MM.1S (cell line): ENCODE measurements around the gene PLA2R1.

Source experiments
- DNase-seq: peaks from one replicate; pipeline ENCODE4 v3.0.0-alpha.2; 2015
- H2AFZ ChIP-seq: fragments of 300-600 bp; sonication (generic); 2 replicates; pipeline ENCODE4 v1.6.0; 2016; ENCODE audit warnings: antibody characterized with exemption, low read length
- H3F3A ChIP-seq: fragments of 300-600 bp; sonication (generic); 2 replicates; pipeline ENCODE4 v1.6.1; 2016; ENCODE audit warnings: mild to moderate bottlenecking, antibody characterized with exemption, low read length, moderate library complexity, mixed read lengths; ENCODE audit not compliant: insufficient read depth
- H3K27ac ChIP-seq: fragments of 300-600 bp; sonication (generic); 2 replicates; pipeline ENCODE4 v1.5.1; 2016; ENCODE audit warnings: mild to moderate bottlenecking, low read length
- H3K27me3 ChIP-seq: fragments of 300-600 bp; sonication (generic); replicated peaks from 2 replicates; pipeline ENCODE4 v1.6.0; 2016; ENCODE audit warnings: low read length; ENCODE audit not compliant: insufficient read depth
- H3K36me3 ChIP-seq: fragments of 300-600 bp; sonication (generic); replicated peaks from 2 replicates; pipeline ENCODE4 v1.6.1; 2016; ENCODE audit warnings: mild to moderate bottlenecking, low read length, mixed read lengths; ENCODE audit not compliant: insufficient read depth
- H3K4me1 ChIP-seq: fragments of 300-600 bp; sonication (generic); 2 replicates; pipeline ENCODE4 v1.6.1; 2016; ENCODE audit warnings: low read length, mixed read lengths
- H3K4me2 ChIP-seq: fragments of 300-600 bp; sonication (generic); 2 replicates; pipeline ENCODE4 v1.6.0; 2016; ENCODE audit warnings: low read depth, low read length
- H3K4me3 ChIP-seq: fragments of 300-600 bp; sonication (generic); 2 replicates; pipeline ENCODE4 v1.5.1; 2016; ENCODE audit warnings: low read length, mixed read lengths
- H3K79me2 ChIP-seq: fragments of 300-600 bp; sonication (generic); 2 replicates; pipeline ENCODE4 v1.6.1; 2016; ENCODE audit warnings: mixed run types, low read length, mixed read lengths
- H3K9ac ChIP-seq: fragments of 300-600 bp; sonication (generic); 2 replicates; pipeline ENCODE4 v1.6.1; 2016; ENCODE audit warnings: low read length, mixed read lengths
- H3K9me2 ChIP-seq: fragments of 300-600 bp; sonication (generic); replicated peaks from 2 replicates; pipeline ENCODE4 v1.6.1; 2016; ENCODE audit warnings: mild to moderate bottlenecking, low read length, mixed read lengths; ENCODE audit not compliant: insufficient read depth
- H3K9me3 ChIP-seq: fragments of 300-600 bp; sonication (generic); replicated peaks from 2 replicates; pipeline ENCODE4 v1.6.1; 2016; ENCODE audit warnings: mild to moderate bottlenecking, low read length, mixed read lengths; ENCODE audit not compliant: insufficient read depth
- H4K20me1 ChIP-seq: fragments of 300-600 bp; sonication (generic); 2 replicates; pipeline ENCODE4 v1.6.1; 2016; ENCODE audit warnings: mild to moderate bottlenecking, low read length, moderate library complexity, mixed read lengths; ENCODE audit not compliant: insufficient read depth
- EZH2 ChIP-seq: fragments of 300-600 bp; sonication (generic); optimal IDR thresholded peaks from 2 replicates; pipeline ENCODE3; 2017; ENCODE audit warnings: low read depth, mild to moderate bottlenecking, antibody characterized with exemption, low read length, mixed read lengths
- EZH2phosphoT487 ChIP-seq: fragments of 300-600 bp; sonication (generic); IDR thresholded peaks from 2 replicates; pipeline ENCODE4 v1.6.1; 2018; ENCODE audit warnings: antibody characterized with exemption, low read length
- TF ChIP-seq, protein P1 (sequence below): fragments of 300-600 bp; sonication (generic); IDR thresholded peaks from 2 replicates; pipeline ENCODE4 v1.5.1; 2016; ENCODE audit warnings: antibody characterized with exemption, low read length, mixed read lengths

Gene PLA2R1

DNA sequence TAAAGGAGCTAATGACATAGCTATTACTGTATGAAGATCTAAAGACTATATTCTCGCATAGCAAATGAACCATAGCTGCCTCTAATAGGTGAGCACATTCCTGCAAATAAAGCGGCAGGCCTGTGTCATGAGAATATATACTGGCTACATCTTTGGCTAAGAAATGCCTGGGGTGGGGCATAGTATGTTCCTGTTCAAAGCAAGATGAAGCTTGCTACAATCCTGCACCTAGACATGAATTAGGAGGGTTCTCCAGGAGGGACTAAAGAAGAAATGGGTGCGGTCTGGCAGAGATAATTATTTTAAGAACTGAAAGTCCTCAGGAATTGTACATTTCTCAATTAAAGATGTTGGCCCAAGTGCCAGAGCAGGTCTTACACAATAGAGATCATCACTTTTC, 46.8 kb upstream of the PLA2R1 start:
- Histone ChIP-seq H4K20me1 (no peaks in the 10 kb centered on the region), H3K36me3 (no peaks in the 10 kb centered on the region), H3K4me2 (no peak overlapping the region), H3K4me1 (no peaks in the 10 kb centered on the region), H2AFZ (no peak overlapping the region), H3K9ac (no peak overlapping the region), H3K27ac (no peak overlapping the region), H3K9me3 (no peaks in the 10 kb centered on the region), H3K9me2 (no peaks in the 10 kb centered on the region), H3K27me3 (no peaks in the 10 kb centered on the region), H3K79me2 (no peaks in the 10 kb centered on the region), H3F3A (no peaks in the 10 kb centered on the region), H3K4me3 (no peak overlapping the region)
- no peak for TF ChIP-seq EZH2
- TF ChIP-seq, protein P1, sequence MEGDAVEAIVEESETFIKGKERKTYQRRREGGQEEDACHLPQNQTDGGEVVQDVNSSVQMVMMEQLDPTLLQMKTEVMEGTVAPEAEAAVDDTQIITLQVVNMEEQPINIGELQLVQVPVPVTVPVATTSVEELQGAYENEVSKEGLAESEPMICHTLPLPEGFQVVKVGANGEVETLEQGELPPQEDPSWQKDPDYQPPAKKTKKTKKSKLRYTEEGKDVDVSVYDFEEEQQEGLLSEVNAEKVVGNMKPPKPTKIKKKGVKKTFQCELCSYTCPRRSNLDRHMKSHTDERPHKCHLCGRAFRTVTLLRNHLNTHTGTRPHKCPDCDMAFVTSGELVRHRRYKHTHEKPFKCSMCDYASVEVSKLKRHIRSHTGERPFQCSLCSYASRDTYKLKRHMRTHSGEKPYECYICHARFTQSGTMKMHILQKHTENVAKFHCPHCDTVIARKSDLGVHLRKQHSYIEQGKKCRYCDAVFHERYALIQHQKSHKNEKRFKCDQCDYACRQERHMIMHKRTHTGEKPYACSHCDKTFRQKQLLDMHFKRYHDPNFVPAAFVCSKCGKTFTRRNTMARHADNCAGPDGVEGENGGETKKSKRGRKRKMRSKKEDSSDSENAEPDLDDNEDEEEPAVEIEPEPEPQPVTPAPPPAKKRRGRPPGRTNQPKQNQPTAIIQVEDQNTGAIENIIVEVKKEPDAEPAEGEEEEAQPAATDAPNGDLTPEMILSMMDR = no peak
- no peak for TF ChIP-seq EZH2phosphoT487
- no peak for DNase-seq

DNA sequence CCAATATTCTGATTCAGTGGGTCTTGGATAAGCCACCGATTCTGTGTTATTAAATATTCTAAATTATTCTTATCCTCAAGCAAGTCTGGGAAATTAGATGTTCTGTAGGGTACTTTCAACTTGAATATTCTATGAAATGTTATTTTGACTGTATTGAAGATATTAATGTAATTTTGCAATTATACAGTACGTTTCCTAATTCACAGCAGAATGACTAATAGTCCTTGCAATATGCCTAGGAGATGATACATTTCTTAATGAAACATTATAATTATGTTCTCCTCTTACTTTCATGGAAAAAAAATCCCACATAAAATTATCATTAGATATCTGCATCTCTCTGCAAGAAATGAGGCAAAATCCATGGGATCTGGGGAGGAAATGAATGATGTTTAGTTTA, 46.2 kb upstream of the PLA2R1 start:
- no peak for DNase-seq
- H3K27ac ChIP-seq = no peak overlapping the region
- no peaks in the 10 kb centered on the region for H3K27me3 ChIP-seq
- H3K9me3 ChIP-seq = no peaks in the 10 kb centered on the region
- no peak overlapping the region for H3K9ac ChIP-seq
- no peak overlapping the region for H3K4me3 ChIP-seq
- no peaks in the 10 kb centered on the region for H3K9me2 ChIP-seq
- no peaks in the 10 kb centered on the region for H4K20me1 ChIP-seq
- no peaks in the 10 kb centered on the region for H3K4me1 ChIP-seq
- no peak overlapping the region for H2AFZ ChIP-seq
- no peak overlapping the region for H3K4me2 ChIP-seq
- no peaks in the 10 kb centered on the region for H3K36me3 ChIP-seq
- no peaks in the 10 kb centered on the region for H3F3A ChIP-seq
- H3K79me2 ChIP-seq = no peaks in the 10 kb centered on the region
- TF ChIP-seq, protein P1 = no peak
- TF ChIP-seq EZH2 (no peak), EZH2phosphoT487 (no peak)

DNA sequence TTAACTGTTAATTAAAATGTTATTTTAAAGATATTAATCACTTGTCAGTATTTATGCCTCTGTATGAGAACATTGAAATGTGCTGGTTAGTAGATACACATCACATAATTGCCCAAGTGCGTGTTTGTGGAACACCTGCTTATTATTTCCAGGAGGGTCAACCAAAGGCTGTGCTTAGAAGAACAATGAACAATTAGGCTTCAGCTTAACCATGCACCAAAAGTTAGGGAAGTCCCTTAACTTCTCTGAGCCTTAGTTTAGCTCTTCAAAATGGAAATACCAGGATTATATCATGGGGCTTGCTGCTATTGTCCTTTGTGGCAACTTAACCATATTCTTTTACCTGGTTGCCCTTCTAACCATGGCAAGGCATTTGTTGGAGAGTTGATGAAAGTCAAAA, 43.0 kb upstream of the PLA2R1 start:
- no peaks in the 10 kb centered on the region for H4K20me1 ChIP-seq
- no peaks in the 10 kb centered on the region for H3K36me3 ChIP-seq
- no peak overlapping the region for H3K27ac ChIP-seq
- H3K4me1 ChIP-seq = no peaks in the 10 kb centered on the region
- no peak overlapping the region for H3K9ac ChIP-seq
- no peaks in the 10 kb centered on the region for H3K79me2 ChIP-seq
- H3K4me2 ChIP-seq = no peak overlapping the region
- no peak overlapping the region for H2AFZ ChIP-seq
- TF ChIP-seq EZH2 = no peak
- TF ChIP-seq EZH2phosphoT487 = no peak
- TF ChIP-seq, protein P1 = no peak
- no peaks in the 10 kb centered on the region for H3K27me3 ChIP-seq
- DNase-seq = no peak
- H3F3A ChIP-seq = no peaks in the 10 kb centered on the region
- H3K4me3 ChIP-seq = no peak overlapping the region
- no peaks in the 10 kb centered on the region for H3K9me2 ChIP-seq
- H3K9me3 ChIP-seq = no peaks in the 10 kb centered on the region

DNA sequence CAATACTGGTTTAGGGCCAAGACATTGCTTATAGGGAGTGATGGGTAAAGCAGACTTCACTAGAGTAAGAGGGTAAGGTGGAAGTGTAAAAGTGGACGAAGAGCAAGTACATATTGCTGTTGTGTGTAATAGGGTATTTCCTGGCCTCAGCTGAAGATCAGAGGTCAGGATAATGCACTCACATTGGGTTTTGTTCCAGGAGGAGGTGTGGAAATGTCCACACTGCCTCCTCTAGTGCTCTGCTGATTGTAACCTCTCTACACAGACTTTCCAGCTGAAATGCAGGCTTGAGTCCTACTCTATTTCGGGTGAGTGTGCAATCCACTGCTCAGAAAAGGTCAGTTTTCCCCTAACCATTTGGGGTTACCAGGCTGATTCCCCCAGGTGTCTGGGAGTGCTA, 41.7 kb upstream of the PLA2R1 start:
- Histone ChIP-seq H4K20me1 (no peaks in the 10 kb centered on the region), H3K27ac (no peak overlapping the region), H3K4me1 (no peaks in the 10 kb centered on the region), H3K79me2 (no peaks in the 10 kb centered on the region), H3K9ac (no peak overlapping the region), H3K9me3 (no peaks in the 10 kb centered on the region), H3K9me2 (no peaks in the 10 kb centered on the region), H3K4me3 (no peak overlapping the region), H3K36me3 (no peaks in the 10 kb centered on the region), H3F3A (no peaks in the 10 kb centered on the region), H3K4me2 (no peak overlapping the region), H3K27me3 (no peaks in the 10 kb centered on the region), H2AFZ (no peak overlapping the region)
- no peak for DNase-seq
- TF ChIP-seq EZH2phosphoT487 (no peak), EZH2 (no peak)
